ENCODE measurements around the gene PCNX2. TPM values are rescaled to one million over a fixed set of nuclear protein-coding genes. Genes with fewer than 3 reads are reported as not detected.
"Not testable (repeated sequence)": the region's sequence is repeated elsewhere in the genome, so short reads cannot be mapped to it uniquely, and the experiment has no call there.

The PCNX2 gene
- total RNA-seq, 1 experiment from 2014 or later, result 4.5 TPM

DNA sequence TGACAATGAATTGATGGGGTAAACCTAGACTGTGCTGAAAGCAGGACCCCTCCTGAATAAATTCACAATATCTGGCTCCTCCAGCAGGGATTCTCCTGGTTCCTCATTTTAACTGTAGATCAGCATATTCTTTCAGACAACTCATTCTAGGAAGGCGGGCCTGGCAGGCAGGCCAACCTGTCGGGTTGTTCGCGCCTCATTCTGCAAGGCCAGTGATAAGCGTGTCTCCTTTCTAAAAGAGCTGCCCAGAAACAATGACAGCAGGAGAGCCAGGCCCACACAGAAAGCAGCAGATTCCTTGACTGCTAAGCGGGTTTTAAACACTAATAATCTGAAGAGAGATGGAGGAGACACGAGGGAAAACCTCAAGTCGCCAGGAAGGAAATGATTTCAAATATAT is 275.1 kb downstream of the PCNX2 start:
- Histone ChIP-seq H3K4me1 (peaks cover 35% of the 10 kb centered on the region), H3K36me3 (no peaks in the 10 kb centered on the region), H3K4me3 (peak overlapping the region; percentile 23), H3K27me3 (no peaks in the 10 kb centered on the region), H3K27ac (peak overlapping the region; percentile 55), H3K9me3 (replicated peaks) (no peaks in the 10 kb centered on the region)
- DNase-seq, result peak; percentile 37 to 58

- Histone ChIP-seq H3K36me3 (no peaks in the 10 kb centered on the region), H3K27ac (peak overlapping the region; percentile 55), H3K9me3 (replicated peaks) (no peaks in the 10 kb centered on the region), H3K4me3 (peak overlapping the region; percentile 23), H3K4me1 (peaks cover 35% of the 10 kb centered on the region), H3K27me3 (no peaks in the 10 kb centered on the region)
- DNase-seq, result peak in 1 of 2 experiments; percentile 49
Observed at GRCh38 chr1:233019778-233020325, 275.7 kb downstream of the PCNX2 start.

- H3K27ac ChIP-seq, result no peak overlapping the region; the same call in 1 of the 2 replicates
- H3K36me3 ChIP-seq, result no peaks in the 10 kb centered on the region
- H3K27me3 ChIP-seq, result no peaks in the 10 kb centered on the region
- DNase-seq, result peak in 1 of 2 experiments; percentile 49
- no peaks in the 10 kb centered on the region for H3K9me3 ChIP-seq (replicated peaks)
- peaks cover 35% of the 10 kb centered on the region for H3K4me1 ChIP-seq
- H3K4me3 ChIP-seq, result no peak overlapping the region
Observed at GRCh38 chr1:233019083-233019482, 276.4 kb downstream of the PCNX2 start.

DNA sequence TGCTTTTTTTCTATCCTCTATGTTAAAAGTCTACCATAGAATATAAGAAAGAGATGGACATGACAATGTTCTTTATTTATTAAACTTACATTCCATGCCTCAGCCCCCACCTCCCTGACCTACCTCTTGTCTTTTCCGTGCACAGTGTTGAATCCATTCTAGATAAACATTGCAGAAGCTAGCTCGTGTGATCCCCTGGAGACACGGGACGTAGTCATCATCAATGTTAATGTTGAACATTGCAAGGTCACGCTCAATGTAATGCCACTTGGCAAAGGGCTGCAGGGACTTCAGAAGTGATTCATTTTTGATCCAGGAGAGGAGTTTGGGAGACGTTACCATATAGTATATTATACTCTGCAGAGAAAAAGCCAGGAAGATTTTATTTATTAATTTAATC is 278.7 kb downstream of the PCNX2 start:
- Histone ChIP-seq H3K27ac (no peak overlapping the region), H3K9me3 (replicated peaks) (no peaks in the 10 kb centered on the region), H3K4me1 (peaks cover 35% of the 10 kb centered on the region), H3K27me3 (no peaks in the 10 kb centered on the region), H3K4me3 (no peak overlapping the region), H3K36me3 (no peaks in the 10 kb centered on the region)
- DNase-seq, result no peak

- no peak overlapping the region for H3K4me3 ChIP-seq
- no peak overlapping the region for H3K27ac ChIP-seq
- no peaks in the 10 kb centered on the region for H3K9me3 ChIP-seq (replicated peaks)
- peak in 1 of 2 experiments; percentile 48 for DNase-seq
- H3K27me3 ChIP-seq, result no peaks in the 10 kb centered on the region
- no peaks in the 10 kb centered on the region for H3K36me3 ChIP-seq
- peaks cover 33% of the 10 kb centered on the region for H3K4me1 ChIP-seq
Observed at GRCh38 chr1:233015965-233016364, 279.6 kb downstream of the PCNX2 start.

- H3K9me3 ChIP-seq (replicated peaks), result no peaks in the 10 kb centered on the region
- DNase-seq, result no peak
- H3K4me1 ChIP-seq, result peaks cover 14% of the 10 kb centered on the region
- H3K27me3 ChIP-seq, result no peaks in the 10 kb centered on the region
- no peak overlapping the region for H3K27ac ChIP-seq
- no peaks in the 10 kb centered on the region for H3K36me3 ChIP-seq
- no peak overlapping the region for H3K4me3 ChIP-seq
Observed at GRCh38 chr1:233012021-233012420, 283.5 kb downstream of the PCNX2 start.

DNA sequence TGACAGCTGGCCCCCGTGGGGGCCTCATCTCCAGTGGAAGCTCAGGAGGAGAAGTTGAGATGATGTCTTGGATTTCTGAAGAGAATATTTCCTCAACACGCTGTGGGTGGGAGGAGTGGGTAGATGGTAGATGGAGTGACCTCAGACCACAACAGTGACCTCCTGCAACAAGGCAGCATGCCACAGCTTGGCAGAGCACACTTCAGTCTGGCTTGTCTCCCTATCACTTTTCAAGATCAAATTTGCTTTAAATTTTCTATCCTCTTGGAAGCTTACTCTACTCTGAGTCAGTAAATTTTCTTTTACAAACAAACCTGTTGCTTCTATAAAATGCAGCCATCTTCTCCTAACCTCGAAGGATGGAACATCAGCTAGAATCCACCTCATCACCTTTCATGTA is 285.4 kb downstream of the PCNX2 start:
- H3K9me3 ChIP-seq (replicated peaks), result no peaks in the 10 kb centered on the region
- DNase-seq, result no peak
- no peak overlapping the region for H3K27ac ChIP-seq
- H3K4me1 ChIP-seq, result peaks cover 12% of the 10 kb centered on the region
- H3K36me3 ChIP-seq, result no peaks in the 10 kb centered on the region
- H3K4me3 ChIP-seq, result no peak overlapping the region
- H3K27me3 ChIP-seq, result no peaks in the 10 kb centered on the region

DNA sequence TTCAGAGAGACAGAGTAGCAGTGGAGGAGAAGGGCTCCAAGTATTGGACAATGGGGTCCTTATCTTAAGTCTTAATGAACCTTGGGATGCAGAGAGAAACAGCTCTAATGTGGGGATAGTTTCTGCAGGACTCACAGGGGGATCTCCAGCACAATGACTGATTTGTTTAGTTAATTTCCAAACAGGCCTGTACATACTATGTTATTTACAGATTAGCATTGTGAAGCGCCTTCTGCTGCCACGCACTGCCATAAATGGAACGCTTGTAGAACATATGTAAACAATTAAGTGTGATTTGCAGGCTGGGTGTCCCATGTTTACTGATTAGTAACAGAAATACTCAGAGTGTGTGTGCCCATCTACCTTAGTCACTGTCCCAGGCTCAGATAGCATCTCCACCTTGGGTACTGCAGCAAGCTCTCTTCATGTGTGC is 289.0 kb downstream of the PCNX2 start:
- H3K27me3 ChIP-seq, result no peaks in the 10 kb centered on the region
- no peak overlapping the region for H3K27ac ChIP-seq
- H3K4me3 ChIP-seq, result no peak overlapping the region
- H3K9me3 ChIP-seq (replicated peaks), result no peaks in the 10 kb centered on the region
- no peak for DNase-seq
- H3K4me1 ChIP-seq, result peaks cover 12% of the 10 kb centered on the region
- no peaks in the 10 kb centered on the region for H3K36me3 ChIP-seq

GRCh38 chr1:233006108-233006507 is 289.4 kb downstream of the PCNX2 start:
- no peak for DNase-seq
- H3K27ac ChIP-seq, result no peak overlapping the region
- H3K36me3 ChIP-seq, result no peaks in the 10 kb centered on the region
- H3K4me1 ChIP-seq, result peaks cover 12% of the 10 kb centered on the region
- no peak overlapping the region for H3K4me3 ChIP-seq
- no peaks in the 10 kb centered on the region for H3K27me3 ChIP-seq
- H3K9me3 ChIP-seq (replicated peaks), result no peaks in the 10 kb centered on the region

DNA sequence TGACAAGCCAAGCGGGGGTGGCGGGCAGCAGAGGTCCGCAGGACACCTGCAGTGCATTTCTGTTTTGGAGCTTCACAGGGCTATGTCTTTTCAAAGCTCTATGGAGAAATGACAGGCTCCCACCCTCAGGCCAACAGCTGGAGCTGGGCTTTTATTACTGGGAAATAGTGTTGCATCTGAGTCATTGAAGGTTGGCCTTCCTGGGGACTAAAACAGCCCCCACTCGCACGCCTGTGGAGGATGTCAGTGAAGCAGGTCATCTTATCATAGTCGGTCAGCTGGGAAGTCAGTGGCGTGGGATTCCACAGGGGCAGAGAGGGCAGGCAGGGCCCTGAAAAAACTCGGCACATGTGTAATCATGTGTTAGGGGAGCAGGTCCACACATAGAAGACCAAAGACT is 289.8 kb downstream of the PCNX2 start:
- H3K9me3 ChIP-seq (replicated peaks), result no peaks in the 10 kb centered on the region
- H3K27ac ChIP-seq, result no peak overlapping the region
- H3K27me3 ChIP-seq, result no peaks in the 10 kb centered on the region
- H3K36me3 ChIP-seq, result no peaks in the 10 kb centered on the region
- peaks cover 12% of the 10 kb centered on the region for H3K4me1 ChIP-seq
- peak; percentile 37 to 57 for DNase-seq
- no peak overlapping the region for H3K4me3 ChIP-seq

- H3K4me3 ChIP-seq, result no peak overlapping the region
- no peaks in the 10 kb centered on the region for H3K27me3 ChIP-seq
- no peaks in the 10 kb centered on the region for H3K36me3 ChIP-seq
- peaks cover 8% of the 10 kb centered on the region for H3K4me1 ChIP-seq
- H3K27ac ChIP-seq, result no peak overlapping the region
- DNase-seq, result no peak
- H3K9me3 ChIP-seq (replicated peaks), result no peaks in the 10 kb centered on the region
Observed at GRCh38 chr1:233005156-233005555, 290.4 kb downstream of the PCNX2 start.

DNA sequence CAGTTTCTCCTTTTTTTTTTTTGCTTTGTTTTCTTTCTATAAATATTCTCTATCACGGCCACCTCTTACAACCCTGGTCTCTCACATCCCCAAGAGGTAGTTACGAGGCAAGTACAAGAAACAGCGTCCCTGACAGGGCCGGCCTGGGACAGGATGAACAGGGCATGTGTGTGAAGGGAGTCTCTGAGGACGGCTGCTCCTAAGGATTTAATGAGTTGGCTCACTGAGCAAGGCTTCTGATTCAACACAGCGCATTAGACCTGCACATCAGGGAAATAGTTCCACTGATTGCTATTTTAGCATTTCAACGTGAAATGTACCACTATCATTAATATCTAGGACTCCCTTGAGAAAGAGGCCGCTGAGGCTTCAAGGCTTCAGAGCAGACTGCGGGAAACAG is 291.1 kb downstream of the PCNX2 start:
- Histone ChIP-seq H3K36me3 (no peaks in the 10 kb centered on the region), H3K9me3 (replicated peaks) (no peaks in the 10 kb centered on the region), H3K27me3 (no peaks in the 10 kb centered on the region), H3K4me1 (peaks cover 8% of the 10 kb centered on the region), H3K4me3 (no peak overlapping the region), H3K27ac (no peak overlapping the region)
- no peak for DNase-seq

DNA sequence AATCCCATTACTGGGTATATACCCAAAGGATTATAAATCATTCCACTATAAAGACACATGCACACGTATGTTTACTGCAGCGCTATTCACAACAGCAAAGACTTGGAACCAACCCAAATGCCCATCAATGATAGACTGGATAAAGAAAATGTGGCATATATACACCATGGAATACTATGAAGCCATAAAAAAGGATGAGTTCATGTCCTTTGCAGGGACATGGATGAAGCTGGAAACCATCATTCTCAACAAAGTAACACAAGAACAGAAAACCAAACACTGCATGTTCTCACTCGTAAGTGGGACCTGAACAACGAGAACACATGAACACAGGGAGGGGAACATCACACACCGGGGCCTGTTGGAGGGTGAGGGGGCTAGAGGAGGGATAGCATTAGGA is 291.9 kb downstream of the PCNX2 start:
- not testable (repeated sequence) for H3K4me1 ChIP-seq; DNase-seq; H3K4me3 ChIP-seq; H3K9me3 ChIP-seq (replicated peaks); H3K36me3 ChIP-seq; H3K27me3 ChIP-seq; H3K27ac ChIP-seq

- Histone ChIP-seq H3K27me3 (no peaks in the 10 kb centered on the region), H3K9me3 (replicated peaks) (no peaks in the 10 kb centered on the region), H3K4me1 (peaks cover 5% of the 10 kb centered on the region; the same call in 1 of the 2 replicates), H3K4me3 (no peak overlapping the region), H3K27ac (no peak overlapping the region), H3K36me3 (no peaks in the 10 kb centered on the region)
- DNase-seq, result no peak
Observed at GRCh38 chr1:232999956-233000625, 295.4 kb downstream of the PCNX2 start.

DNA sequence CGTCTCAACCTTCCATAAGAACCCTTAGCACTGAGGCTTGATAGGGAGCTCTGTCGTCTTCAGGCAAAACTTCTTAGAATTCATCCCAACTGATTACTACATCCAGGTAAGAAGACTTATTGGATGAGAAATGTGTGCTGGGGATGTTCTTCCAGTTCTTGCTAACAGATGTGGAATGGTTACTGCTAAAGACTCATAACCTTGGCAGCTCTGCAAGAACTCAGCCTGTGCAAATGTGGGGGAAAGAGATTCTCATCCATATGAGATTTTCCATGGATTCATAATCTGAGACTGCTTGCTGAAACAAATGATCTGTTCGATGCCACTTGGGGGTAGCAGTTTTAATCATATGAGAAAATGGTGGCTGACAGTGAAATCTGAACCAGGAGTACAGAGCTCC is 296.9 kb downstream of the PCNX2 start:
- H3K27me3 ChIP-seq, result no peaks in the 10 kb centered on the region

DNA sequence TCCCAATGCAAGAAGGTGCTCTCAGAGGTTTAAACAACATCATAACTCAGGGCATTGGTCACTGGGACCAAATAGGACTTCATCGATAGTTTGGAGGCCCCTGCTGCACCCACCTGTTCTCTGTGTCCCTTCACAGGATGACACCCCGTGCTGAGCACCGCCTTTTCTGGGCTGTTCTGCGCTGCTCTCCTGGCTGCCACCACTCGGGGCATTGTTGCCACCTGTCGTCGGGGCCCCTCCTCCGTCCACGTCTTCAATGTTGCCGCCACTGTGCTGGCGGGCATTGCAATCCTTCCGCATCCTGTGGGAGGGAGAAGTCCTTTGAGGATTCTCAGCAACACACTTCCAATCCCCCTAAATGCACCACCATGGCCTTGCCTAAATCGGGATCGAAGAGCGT is 297.4 kb downstream of the PCNX2 start:
- H3K36me3 ChIP-seq, result no peaks in the 10 kb centered on the region
- H3K4me3 ChIP-seq, result no peak overlapping the region
- DNase-seq, result no peak
- peaks cover 5% of the 10 kb centered on the region; the same call in 1 of the 2 replicates for H3K4me1 ChIP-seq
- no peak overlapping the region for H3K27ac ChIP-seq
- no peaks in the 10 kb centered on the region for H3K9me3 ChIP-seq (replicated peaks)
- no peaks in the 10 kb centered on the region for H3K27me3 ChIP-seq

More for the DNA sequence above, 296.9 kb downstream of the PCNX2 start:
- no peaks in the 10 kb centered on the region for H3K36me3 ChIP-seq
- no peak overlapping the region for H3K27ac ChIP-seq
- DNase-seq, result no peak
- no peak overlapping the region for H3K4me3 ChIP-seq
- no peaks in the 10 kb centered on the region for H3K9me3 ChIP-seq (replicated peaks)
- H3K4me1 ChIP-seq, result peaks cover 5% of the 10 kb centered on the region; the same call in 1 of the 2 replicates

All from SJCRH30 (cell line).